CD4-positive, CD25-positive, alpha-beta regulatory T cell (primary cell): Measurements from ENCODE around the gene HSPA9. TPM values are rescaled to one million over a fixed set of nuclear protein-coding genes. Genes with fewer than 3 reads are reported as not detected.

Experiments used
- ATAC-seq, 2 donors: fragments of 150-1000 bp; cut with Tn5 transposase; one replicate each; pipeline ENCODE4 v1.10.0; 2021; ENCODE audit warnings: low read depth in 2 of 2, moderate number of reproducible peaks in 2 of 2, moderate library complexity in 1 of 2
- DNase-seq, 3 donors: peaks; one replicate each; pipeline versions ENCODE4 v3.0.0 to v3.0.0-alpha.2; 2012 to 2022; ENCODE audit warnings: mixed read lengths in 1 of 3
- H3K27ac ChIP-seq: one replicate; pipeline ENCODE4 v1.7.0; 2013; ENCODE audit warnings: mild to moderate bottlenecking, low read length; ENCODE audit not compliant: insufficient read depth, poor library complexity, severe bottlenecking
- H3K27me3 ChIP-seq: one replicate; pipeline ENCODE4 v1.7.0; 2013; ENCODE audit warnings: low read length; ENCODE audit not compliant: control insufficient read depth, insufficient read depth
- H3K36me3 ChIP-seq: one replicate; pipeline ENCODE4 v1.7.0; 2013; ENCODE audit warnings: mild to moderate bottlenecking, low read length, moderate library complexity; ENCODE audit not compliant: control insufficient read depth, insufficient read depth
- H3K4me1 ChIP-seq: 2 replicates; pipeline ENCODE4 v1.7.0; 2013; ENCODE audit warnings: mild to moderate bottlenecking, low read length; ENCODE audit not compliant: insufficient read depth, control insufficient read depth, poor library complexity, severe bottlenecking
- H3K4me3 ChIP-seq: one replicate; pipeline ENCODE4 v1.7.0; 2013; ENCODE audit warnings: low read depth, mild to moderate bottlenecking, low read length, moderate library complexity
- H3K9me3 ChIP-seq, 2 experiments: 1 replicate in 1 of 2; 2 replicates in 1 of 2; pipeline ENCODE4 v1.7.0; 2013; ENCODE audit warnings: low read length in 2 of 2, mild to moderate bottlenecking in 1 of 2, moderate library complexity in 1 of 2; ENCODE audit not compliant: control insufficient read depth in 2 of 2
- H3K27ac Mint-ChIP-seq, 3 donors: one replicate each; pipeline ENCODE4 v1.8.0; 2020 to 2022; ENCODE audit warnings: mild to moderate bottlenecking in 3 of 3, mixed read lengths in 3 of 3, moderate library complexity in 2 of 3
- H3K27me3 Mint-ChIP-seq: one replicate; pipeline ENCODE4 v1.8.0; 2022; ENCODE audit warnings: mild to moderate bottlenecking, mixed read lengths
- H3K36me3 Mint-ChIP-seq: one replicate; pipeline ENCODE4 v1.8.0; 2020; ENCODE audit warnings: mixed read lengths
- H3K4me1 Mint-ChIP-seq, 4 donors: one replicate each; pipeline ENCODE4 v1.8.0; 2020 to 2022; ENCODE audit warnings: mixed read lengths in 4 of 4, mild to moderate bottlenecking in 1 of 4
- H3K4me3 Mint-ChIP-seq, 4 donors: one replicate each; pipeline ENCODE4 v1.8.0; 2020 to 2022; ENCODE audit warnings: mild to moderate bottlenecking in 4 of 4, mixed read lengths in 4 of 4, moderate library complexity in 3 of 4
- H3K9me3 Mint-ChIP-seq, 7 donors: one replicate each; pipeline ENCODE4 v1.8.0; 2020 to 2022; ENCODE audit warnings: mixed read lengths in 7 of 7, mild to moderate bottlenecking in 3 of 7, moderate library complexity in 2 of 7
- polyA plus RNA-seq, 4 donors: library from polyadenylated mRNA; unstranded; fragments of 300-500 nt; fragmentation: Illumina TruSeq; gene quantifications; one replicate each; pipeline ENCODE4 v1.2.3, GENCODE V29; 2021
- total RNA-seq: library from RNA; stranded (reverse); gene quantifications from one replicate; pipeline ENCODE4 v1.2.3, GENCODE V29; 2022

Gene HSPA9
- total and polyA plus RNA-seq, 5 donors from 2014 or later: 113 to 276 (median 121) TPM

GRCh38 chr5:138588013-138588788 is 13.0 kb upstream of the HSPA9 start:
- Histone ChIP-seq H3K9me3 (no peaks in the 10 kb centered on the region), H3K4me3 (no peak overlapping the region), H3K27me3 (peaks cover 2% of the 10 kb centered on the region), H3K27ac (no peak overlapping the region), H3K36me3 (no peaks in the 10 kb centered on the region), H3K4me1 (no peaks in the 10 kb centered on the region)
- Mint-ChIP-seq H3K36me3 (no peaks in the 10 kb centered on the region), H3K27me3 (peaks cover 18% of the 10 kb centered on the region), H3K27ac (no peak overlapping the region), H3K4me1 (no peaks in the 10 kb centered on the region), H3K9me3 (no peaks in the 10 kb centered on the region), H3K4me3 (no peak overlapping the region)
- DNase-seq (no peak), ATAC-seq (no peak)

GRCh38 chr5:138585157-138585556 is 10.0 kb upstream of the HSPA9 start:
- no peaks in the 10 kb centered on the region for H3K4me1 ChIP-seq
- no peaks in the 10 kb centered on the region for H3K36me3 ChIP-seq
- DNase-seq (no peak), ATAC-seq (no peak)
- no peak overlapping the region for H3K4me3 ChIP-seq
- Mint-ChIP-seq H3K36me3 (no peaks in the 10 kb centered on the region), H3K27ac (no peak overlapping the region), H3K4me3 (no peak overlapping the region), H3K4me1 (no peaks in the 10 kb centered on the region), H3K9me3 (no peaks in the 10 kb centered on the region), H3K27me3 (peaks cover 18% of the 10 kb centered on the region)
- no peaks in the 10 kb centered on the region for H3K9me3 ChIP-seq
- H3K27ac ChIP-seq: no peak overlapping the region
- peaks cover 2% of the 10 kb centered on the region for H3K27me3 ChIP-seq

- Histone ChIP-seq H3K9me3 (no peaks in the 10 kb centered on the region), H3K4me1 (no peaks in the 10 kb centered on the region), H3K27ac (no peak overlapping the region), H3K27me3 (peaks cover 2% of the 10 kb centered on the region), H3K36me3 (no peaks in the 10 kb centered on the region), H3K4me3 (no peak overlapping the region)
- H3K4me1 Mint-ChIP-seq: peaks cover 0 to 4% (median 2%) of the 10 kb centered on the region in 4 donors
- H3K27ac Mint-ChIP-seq: no peak overlapping the region
- H3K4me3 Mint-ChIP-seq: no peak overlapping the region
- no peaks in the 10 kb centered on the region for H3K9me3 Mint-ChIP-seq
- no peak for DNase-seq
- ATAC-seq: no peak
- H3K27me3 Mint-ChIP-seq: peaks cover 18% of the 10 kb centered on the region
- no peaks in the 10 kb centered on the region for H3K36me3 Mint-ChIP-seq
These were observed 8.9 kb upstream of the HSPA9 start for GRCh38 chr5:138583984-138584637.

- Histone ChIP-seq H3K27ac (no peak overlapping the region), H3K9me3 (no peaks in the 10 kb centered on the region), H3K4me3 (no peak overlapping the region), H3K36me3 (no peaks in the 10 kb centered on the region), H3K4me1 (no peaks in the 10 kb centered on the region), H3K27me3 (peaks cover 2% of the 10 kb centered on the region)
- peaks cover 18% of the 10 kb centered on the region for H3K27me3 Mint-ChIP-seq
- H3K9me3 Mint-ChIP-seq: no peaks in the 10 kb centered on the region
- DNase-seq (no peak), ATAC-seq (no peak)
- no peak overlapping the region for H3K27ac Mint-ChIP-seq
- H3K4me1 Mint-ChIP-seq: peaks cover 0 to 5% (median 2%) of the 10 kb centered on the region in 4 donors
- no peaks in the 10 kb centered on the region for H3K36me3 Mint-ChIP-seq
- no peak overlapping the region for H3K4me3 Mint-ChIP-seq
These were observed 7.8 kb upstream of the HSPA9 start for GRCh38 chr5:138582959-138583358.

GRCh38 chr5:138580777-138581176 is 5.6 kb upstream of the HSPA9 start:
- Mint-ChIP-seq H3K4me3 (no peak overlapping the region), H3K36me3 (peaks cover 2% of the 10 kb centered on the region), H3K9me3 (no peaks in the 10 kb centered on the region), H3K27me3 (peaks cover 13% of the 10 kb centered on the region), H3K27ac (no peak overlapping the region), H3K4me1 (peaks cover 3 to 11% (median 6%) of the 10 kb centered on the region in 4 donors)
- ATAC-seq: no peak
- Histone ChIP-seq H3K27ac (no peak overlapping the region), H3K36me3 (no peaks in the 10 kb centered on the region), H3K4me1 (no peaks in the 10 kb centered on the region), H3K4me3 (no peak overlapping the region), H3K27me3 (peaks cover 2% of the 10 kb centered on the region), H3K9me3 (no peaks in the 10 kb centered on the region)
- no peak for DNase-seq

GRCh38 chr5:138580001-138580400 is 4.8 kb upstream of the HSPA9 start:
- no peak overlapping the region for H3K27ac ChIP-seq
- H3K4me1 ChIP-seq: no peaks in the 10 kb centered on the region
- Mint-ChIP-seq H3K27me3 (peaks cover 19% of the 10 kb centered on the region), H3K27ac (no peak overlapping the region), H3K9me3 (no peaks in the 10 kb centered on the region), H3K4me3 (no peak overlapping the region), H3K4me1 (peaks cover 4 to 14% (median 10%) of the 10 kb centered on the region in 4 donors), H3K36me3 (peaks cover 4% of the 10 kb centered on the region)
- H3K4me3 ChIP-seq: no peak overlapping the region
- no peak for ATAC-seq
- no peaks in the 10 kb centered on the region for H3K36me3 ChIP-seq
- H3K9me3 ChIP-seq: no peaks in the 10 kb centered on the region
- no peak for DNase-seq
- peaks cover 2% of the 10 kb centered on the region for H3K27me3 ChIP-seq

GRCh38 chr5:138579517-138579863 is 4.3 kb upstream of the HSPA9 start:
- Mint-ChIP-seq H3K4me1 (peaks cover 8 to 20% (median 14%) of the 10 kb centered on the region in 4 donors), H3K4me3 (peak overlapping the region in 2 of 4 donors; percentile 4 to 75), H3K27me3 (peaks cover 14% of the 10 kb centered on the region), H3K36me3 (peaks cover 4% of the 10 kb centered on the region), H3K27ac (peak overlapping the region in 1 of 3 donors; percentile 54), H3K9me3 (no peaks in the 10 kb centered on the region)
- H3K4me3 ChIP-seq: no peak overlapping the region
- H3K27ac ChIP-seq: no peak overlapping the region
- no peaks in the 10 kb centered on the region for H3K9me3 ChIP-seq
- ATAC-seq (no peak), DNase-seq (no peak)
- H3K27me3 ChIP-seq: peaks cover 2% of the 10 kb centered on the region
- H3K36me3 ChIP-seq: no peaks in the 10 kb centered on the region
- H3K4me1 ChIP-seq: peaks cover under 1% of the 10 kb centered on the region
